MCF 10A (cell line): ENCODE measurements around the gene SYT1. TPM values are rescaled to one million over a fixed set of nuclear protein-coding genes. Genes with fewer than 3 reads are reported as not detected.

Source experiments
- BruUV-seq: library from RNA; stranded (reverse); fragments of 400-500 nt; replicated peaks from 2 replicates; lab custom pipeline; 2021; lab: Mats Ljungman, UMichigan
- CTCF ChIA-PET: fragments of 300-600 bp; sonication (Branson Sonifier 250); formaldehyde crosslinking; extraction: SDS; loops from one replicate; lab custom pipeline; 2021; ENCODE audit warnings: antibody characterized with exemption, inconsistent platforms; lab: Yijun Ruan, JAX
- POLR2A ChIA-PET: fragments of 300-600, 350-650 bp; sonication (Branson Sonifier 250); formaldehyde crosslinking; extraction: SDS; loops from one replicate; lab custom pipeline; 2020; ENCODE audit warnings: antibody characterized with exemption, inconsistent platforms; lab: Yijun Ruan, JAX
- DNase-seq: peaks from one replicate; pipeline ENCODE4 v3.0.0-alpha.2; 2018; ENCODE audit not compliant: unreplicated experiment
- H3K27ac Mint-ChIP-seq: one replicate; pipeline ENCODE4 v1.8.0; 2022; ENCODE audit warnings: mild to moderate bottlenecking, low read depth, mixed read lengths; ENCODE audit not compliant: unreplicated experiment
- H3K27me3 Mint-ChIP-seq: one replicate; pipeline ENCODE4 v1.8.0; 2022; ENCODE audit warnings: mixed read lengths; ENCODE audit not compliant: insufficient read depth, unreplicated experiment
- H3K36me3 Mint-ChIP-seq: one replicate; pipeline ENCODE4 v1.8.0; 2022; ENCODE audit warnings: mild to moderate bottlenecking, moderate library complexity, mixed read lengths; ENCODE audit not compliant: insufficient read depth, unreplicated experiment
- H3K4me1 Mint-ChIP-seq: one replicate; pipeline ENCODE4 v1.8.0; 2022; ENCODE audit warnings: mixed read lengths; ENCODE audit not compliant: insufficient read depth, unreplicated experiment
- H3K4me3 Mint-ChIP-seq: one replicate; pipeline ENCODE4 v1.8.0; 2022; ENCODE audit warnings: mild to moderate bottlenecking, moderate library complexity, mixed read lengths; ENCODE audit not compliant: unreplicated experiment
- H3K9me3 Mint-ChIP-seq: one replicate; pipeline ENCODE4 v1.8.0; 2022; ENCODE audit warnings: mixed read lengths; ENCODE audit not compliant: unreplicated experiment
- intact Hi-C: fragments of 100-400 bp; cut with micrococcal nuclease; formaldehyde crosslinking; loops from 2 replicates; pipeline ENCODE4 v1.14.1; 2022
- total RNA-seq: library from RNA; stranded (reverse); gene quantifications from 2 replicates; pipeline ENCODE4 v1.2.3, GENCODE V29; 2022
- TF ChIP-seq, protein P1 (sequence below): fragments of 200-600 bp; IDR thresholded peaks from one replicate; pipeline ENCODE4 v1.8.0; 2022; ENCODE audit warnings: antibody characterized with exemption, mild to moderate bottlenecking; ENCODE audit not compliant: unreplicated experiment

SYT1 gene
- total RNA-seq, 1 experiment from 2014 or later: 7.4 TPM

DNA sequence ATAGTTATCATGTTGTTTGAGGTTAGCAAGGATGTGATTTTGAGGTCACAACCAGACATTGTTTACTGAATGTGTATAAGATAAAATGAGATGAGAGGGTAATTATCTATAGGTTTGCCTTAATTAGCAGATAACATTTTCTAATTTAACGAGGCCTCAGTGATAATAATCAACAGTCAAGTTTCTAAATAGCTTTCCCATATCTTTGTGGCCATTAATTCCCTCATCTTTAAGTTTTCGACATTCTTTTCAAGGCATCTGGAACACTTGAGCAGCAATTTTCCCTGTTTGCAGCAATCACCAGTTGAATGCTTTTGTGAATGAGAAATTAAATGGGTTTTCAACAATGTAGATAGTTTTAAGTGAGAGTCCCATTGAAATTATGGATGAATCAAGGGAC lies 304.1 kb downstream of the SYT1 start:
- no peak overlapping the region for H3K27ac Mint-ChIP-seq
- ChIA-PET POLR2A (no interaction called here), CTCF (interaction anchor here (0.6 kb wide), 1 partner anchor 161 kb away, joined by 3 read pairs; no protein-coding TSS in a partner anchor)
- no peaks in the 10 kb centered on the region for H3K27me3 Mint-ChIP-seq
- no peaks in the 10 kb centered on the region for H3K36me3 Mint-ChIP-seq
- intact Hi-C loops: no loop called here
- no peaks in the 10 kb centered on the region for H3K9me3 Mint-ChIP-seq
- DNase-seq: no peak
- TF ChIP-seq, protein P1, sequence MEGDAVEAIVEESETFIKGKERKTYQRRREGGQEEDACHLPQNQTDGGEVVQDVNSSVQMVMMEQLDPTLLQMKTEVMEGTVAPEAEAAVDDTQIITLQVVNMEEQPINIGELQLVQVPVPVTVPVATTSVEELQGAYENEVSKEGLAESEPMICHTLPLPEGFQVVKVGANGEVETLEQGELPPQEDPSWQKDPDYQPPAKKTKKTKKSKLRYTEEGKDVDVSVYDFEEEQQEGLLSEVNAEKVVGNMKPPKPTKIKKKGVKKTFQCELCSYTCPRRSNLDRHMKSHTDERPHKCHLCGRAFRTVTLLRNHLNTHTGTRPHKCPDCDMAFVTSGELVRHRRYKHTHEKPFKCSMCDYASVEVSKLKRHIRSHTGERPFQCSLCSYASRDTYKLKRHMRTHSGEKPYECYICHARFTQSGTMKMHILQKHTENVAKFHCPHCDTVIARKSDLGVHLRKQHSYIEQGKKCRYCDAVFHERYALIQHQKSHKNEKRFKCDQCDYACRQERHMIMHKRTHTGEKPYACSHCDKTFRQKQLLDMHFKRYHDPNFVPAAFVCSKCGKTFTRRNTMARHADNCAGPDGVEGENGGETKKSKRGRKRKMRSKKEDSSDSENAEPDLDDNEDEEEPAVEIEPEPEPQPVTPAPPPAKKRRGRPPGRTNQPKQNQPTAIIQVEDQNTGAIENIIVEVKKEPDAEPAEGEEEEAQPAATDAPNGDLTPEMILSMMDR: no peak
- no peak overlapping the region for H3K4me3 Mint-ChIP-seq
- no peaks in the 10 kb centered on the region for H3K4me1 Mint-ChIP-seq
- BruUV-seq: no TSS peak

DNA sequence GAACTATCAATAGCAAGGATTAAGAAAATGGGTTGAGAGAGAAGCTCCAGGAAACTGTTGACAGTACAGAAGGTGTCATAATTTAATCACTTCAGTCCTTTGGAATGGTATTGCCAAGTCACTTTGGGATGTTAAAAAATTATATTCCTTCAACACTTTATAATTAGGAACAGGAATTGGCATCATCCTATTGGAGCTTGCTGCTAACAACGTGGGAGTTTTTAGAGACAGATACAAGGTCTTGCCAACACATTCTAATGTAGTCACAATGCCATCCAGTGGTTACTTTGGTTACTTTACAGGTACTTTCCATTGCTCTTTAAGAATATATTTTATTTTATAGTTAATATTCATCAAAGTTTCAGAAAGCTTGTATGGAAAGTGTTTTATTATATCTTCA lies 310.1 kb downstream of the SYT1 start:
- intact Hi-C loops: loop anchor here (1.0 to 10.0 kb wide), 6 partner anchors 167 to 993 kb away; no protein-coding TSS in a partner anchor
- ChIA-PET CTCF (interaction anchor here (0.6 to 6.6 kb wide), 47 partner anchors 9 to 1157 kb away, joined by 3 to 53 read pairs (median 4); no protein-coding TSS in a partner anchor), POLR2A (no interaction called here)
- H3K4me1 Mint-ChIP-seq: no peaks in the 10 kb centered on the region
- peak; percentile 50 for DNase-seq
- no peak overlapping the region for H3K27ac Mint-ChIP-seq
- TF ChIP-seq, protein P1: peak; percentile 49
- H3K27me3 Mint-ChIP-seq: no peaks in the 10 kb centered on the region
- H3K36me3 Mint-ChIP-seq: no peaks in the 10 kb centered on the region
- no TSS peak for BruUV-seq
- no peak overlapping the region for H3K4me3 Mint-ChIP-seq
- no peaks in the 10 kb centered on the region for H3K9me3 Mint-ChIP-seq

DNA sequence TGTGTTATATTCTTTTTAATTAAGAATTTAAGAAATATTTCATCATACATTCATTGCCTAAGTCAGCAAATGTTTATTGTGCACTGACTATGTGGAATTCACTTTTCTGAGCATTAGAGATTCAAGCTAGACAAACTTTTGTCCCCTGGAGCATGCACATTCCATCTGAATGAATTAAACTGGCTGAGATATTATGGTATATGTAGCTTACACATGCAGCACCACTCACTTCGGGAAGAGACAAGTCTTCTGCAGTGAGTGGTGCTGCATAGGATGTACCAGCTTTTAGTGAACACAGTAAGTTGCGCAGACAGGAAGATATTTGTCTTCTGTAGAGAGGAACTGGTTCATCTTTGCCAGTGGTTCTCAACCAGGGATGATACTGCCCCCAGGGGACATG lies 318.4 kb downstream of the SYT1 start:
- CTCF ChIA-PET: interaction anchor here (0.9 to 2.4 kb wide), 3 partner anchors 8 to 955 kb away, joined by 3 to 13 read pairs (median 3); no protein-coding TSS in a partner anchor

DNA sequence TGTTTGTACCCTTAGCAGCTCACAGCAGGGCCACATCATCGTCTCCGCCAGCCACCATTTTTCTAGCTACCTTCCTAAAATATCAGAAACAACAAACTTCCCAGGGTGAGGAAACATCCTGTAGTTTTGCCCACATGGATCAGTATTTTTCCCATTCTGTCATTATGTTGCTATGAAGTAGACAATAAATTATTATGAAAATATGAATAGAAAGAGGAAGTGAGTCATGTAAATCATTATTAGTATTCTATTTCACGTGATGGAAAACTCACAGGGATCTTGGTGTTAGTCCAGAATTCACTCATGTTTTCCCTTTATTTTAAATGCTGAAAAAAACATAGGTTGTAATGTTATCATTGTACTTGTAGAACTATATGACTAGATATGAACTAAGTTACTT lies 319.4 kb downstream of the SYT1 start:
- CTCF ChIA-PET: interaction anchor here (0.7 to 2.4 kb wide), 5 partner anchors 9 to 1335 kb away, joined by 3 to 13 read pairs (median 3); no protein-coding TSS in a partner anchor
- no peaks in the 10 kb centered on the region for H3K4me1 Mint-ChIP-seq
- TF ChIP-seq, protein P1: no peak

More for the DNA sequence above, 318.4 kb downstream of the SYT1 start:
- no peak for DNase-seq
- H3K27ac Mint-ChIP-seq: peak overlapping the region; percentile 61
- TF ChIP-seq, protein P1: no peak
- no peaks in the 10 kb centered on the region for H3K27me3 Mint-ChIP-seq
- H3K4me1 Mint-ChIP-seq: no peaks in the 10 kb centered on the region
- POLR2A ChIA-PET: no interaction called here
- intact Hi-C loops: no loop called here
- no peaks in the 10 kb centered on the region for H3K9me3 Mint-ChIP-seq
- no peaks in the 10 kb centered on the region for H3K36me3 Mint-ChIP-seq
- BruUV-seq: no TSS peak
- no peak overlapping the region for H3K4me3 Mint-ChIP-seq

More for the DNA sequence above, 319.4 kb downstream of the SYT1 start:
- DNase-seq: no peak
- Mint-ChIP-seq H3K4me3 (no peak overlapping the region), H3K9me3 (no peaks in the 10 kb centered on the region), H3K36me3 (no peaks in the 10 kb centered on the region), H3K27ac (peak overlapping the region; percentile 61), H3K27me3 (no peaks in the 10 kb centered on the region)
- no TSS peak for BruUV-seq
- POLR2A ChIA-PET: interaction anchor here (0.7 kb wide), 1 partner anchor 29 kb away, joined by 3 read pairs; no protein-coding TSS in a partner anchor
- intact Hi-C loops: no loop called here
